Activated gamma-delta T cell treated with Interleukin-2 at 50 U/mL for 16 hours (primary cell): ENCODE measurements around the gene USP12.

Experiments used
- DNase-seq: peaks from one replicate; pipeline ENCODE4 v3.0.0-alpha.2; 2020

Gene USP12

GRCh38 chr13:27027086-27027667 is 144.4 kb downstream of the USP12 start:
- DNase-seq, result no peak

GRCh38 chr13:27026396-27026795 is 145.2 kb downstream of the USP12 start:
- DNase-seq, result no peak

GRCh38 chr13:27024776-27025492 is 146.7 kb downstream of the USP12 start:
- no peak for DNase-seq

- no peak for DNase-seq
Observed at GRCh38 chr13:27024074-27024461, 147.5 kb downstream of the USP12 start.

- no peak for DNase-seq
Observed at GRCh38 chr13:27023385-27024073, 148.1 kb downstream of the USP12 start.

GRCh38 chr13:27022571-27023311 is 148.9 kb downstream of the USP12 start:
- no peak for DNase-seq

- no peak for DNase-seq
Observed at GRCh38 chr13:27020415-27020814, 151.2 kb downstream of the USP12 start.

- DNase-seq, result no peak
Observed at GRCh38 chr13:27018882-27019281, 152.7 kb downstream of the USP12 start.

- no peak for DNase-seq
Observed at GRCh38 chr13:27018344-27018861, 153.2 kb downstream of the USP12 start.

- DNase-seq, result no peak
Observed at GRCh38 chr13:27016875-27017274, 154.7 kb downstream of the USP12 start.
